GM12878 (cell line): Measurements from ENCODE around the gene FANCD2. TPM values are rescaled to one million over a fixed set of nuclear protein-coding genes. Genes with fewer than 3 reads are reported as not detected.

Source experiments
- ATAC-seq: fragments of 200-7000 bp; cut with Tn5 transposase; 3 replicates; pipeline ENCODE4 v1.9.1; 2020; ENCODE audit warnings: mild to moderate bottlenecking, moderate library complexity
- BruUV-seq: library from RNA; stranded (reverse); fragments of 400-500 nt; replicated peaks from 2 replicates; lab custom pipeline; 2021; lab: Mats Ljungman, UMichigan
- CTCF ChIA-PET: fragments of 300-600 bp; sonication (Branson Sonifier 250); formaldehyde crosslinking; extraction: SDS; loops from one replicate; lab custom pipeline; 2021; ENCODE audit warnings: inconsistent platforms; lab: Yijun Ruan, JAX
- POLR2A ChIA-PET: fragments of 350-600 bp; formaldehyde crosslinking; extraction: SDS; loops from one replicate; lab custom pipeline; 2021; ENCODE audit warnings: inconsistent platforms; lab: Charles Lee
- RAD21 ChIA-PET: fragments of 300-600 bp; sonication (Branson Sonifier 250); formaldehyde crosslinking; loops from one replicate; lab custom pipeline; 2023; ENCODE audit warnings: antibody characterized with exemption; ENCODE audit not compliant: unreplicated experiment; lab: Charles Lee
- SMC1A ChIA-PET: fragments of 300-600 bp; sonication (Branson Sonifier 250); formaldehyde crosslinking; loops from one replicate; lab custom pipeline; 2023; ENCODE audit not compliant: unreplicated experiment, uncharacterized antibody; lab: Charles Lee
- DNase-seq: peaks from one replicate; pipeline ENCODE4 v3.0.0-alpha.2; 2011; ENCODE audit warnings: low read depth, low spot score
- FAIRE-seq: peaks from 3 replicates; lab custom pipeline; 2011; peaks lifted over from hg19 to GRCh38; lab: Jason Lieb, UNC
- H2AFZ ChIP-seq: 2 replicates; pipeline ENCODE4 v1.6.0; 2011; ENCODE audit warnings: low read depth, low read length, control low read depth; ENCODE audit not compliant: control insufficient read depth
- H3K27ac ChIP-seq: 2 replicates; pipeline ENCODE4 v1.5.1; 2011; ENCODE audit warnings: control low read depth; ENCODE audit not compliant: control insufficient read depth, insufficient read depth
- H3K27me3 ChIP-seq, 2 experiments: replicated peaks in 1 of 2; 2 replicates each; pipeline versions ENCODE4 v1.6.0 to v1.6.1; 2011; ENCODE audit warnings: low read length in 1 of 2; ENCODE audit not compliant: control insufficient read depth in 2 of 2, insufficient read depth in 2 of 2
- H3K36me3 ChIP-seq, 2 experiments: 2 replicates each; pipeline ENCODE4 v1.5.1; 2011; ENCODE audit warnings: low read length in 1 of 2; ENCODE audit not compliant: control insufficient read depth in 2 of 2, insufficient read depth in 2 of 2
- H3K4me1 ChIP-seq: 2 replicates; pipeline ENCODE4 v1.6.1; 2011; ENCODE audit warnings: mild to moderate bottlenecking, low read length, moderate library complexity, mixed read lengths; ENCODE audit not compliant: control insufficient read depth, insufficient read depth
- H3K4me2 ChIP-seq: 2 replicates; pipeline ENCODE4 v1.6.0; 2011; ENCODE audit warnings: control low read depth; ENCODE audit not compliant: control insufficient read depth, insufficient read depth
- H3K4me3 ChIP-seq: fragments of 200-600 bp; sonication (generic); 2 replicates; pipeline ENCODE4 v1.5.1; 2016
- H3K79me2 ChIP-seq: 2 replicates; pipeline ENCODE4 v1.6.0; 2011; ENCODE audit warnings: low read length; ENCODE audit not compliant: control insufficient read depth, insufficient read depth
- H3K9ac ChIP-seq: 2 replicates; pipeline ENCODE4 v1.8.0; 2011; ENCODE audit warnings: low read length, control low read depth, mixed read lengths; ENCODE audit not compliant: control insufficient read depth, insufficient read depth
- H3K9me3 ChIP-seq: replicated peaks from 3 replicates; pipeline ENCODE4 v1.5.1; 2011; ENCODE audit warnings: mild to moderate bottlenecking, low read length; ENCODE audit not compliant: control insufficient read depth, insufficient read depth
- H4K20me1 ChIP-seq: 2 replicates; pipeline ENCODE4 v1.6.0; 2011; ENCODE audit not compliant: control insufficient read depth, insufficient read depth
- ASH2L ChIP-seq: fragments of 300-600, 200-600 bp; sonication (generic); IDR thresholded peaks from 2 replicates; pipeline ENCODE4 v1.6.1; 2017; ENCODE audit warnings: low read depth, mild to moderate bottlenecking, borderline replicate concordance
- CHD2 ChIP-seq: IDR thresholded peaks from 2 replicates; pipeline ENCODE4 v1.6.1; 2011; ENCODE audit warnings: low read depth, low read length, improper control_type of control experiment, borderline replicate concordance
- CUX1 ChIP-seq: IDR thresholded peaks from 2 replicates; pipeline ENCODE4 v1.6.1; 2012; ENCODE audit warnings: improper control_type of control experiment, low read depth, low read length; ENCODE audit not compliant: insufficient replicate concordance
- ESRRA ChIP-seq: IDR thresholded peaks from 2 replicates; pipeline ENCODE4 v1.6.1; 2012; ENCODE audit warnings: mild to moderate bottlenecking, low read length, improper control_type of control experiment
- LARP7 ChIP-seq: fragments of 450-650 bp; IDR thresholded peaks from 2 replicates; pipeline ENCODE4 v1.6.1; 2017; ENCODE audit warnings: mild to moderate bottlenecking
- NFYA ChIP-seq: IDR thresholded peaks from 2 replicates; pipeline ENCODE4 v1.6.1; 2011; ENCODE audit warnings: low read depth, mild to moderate bottlenecking, low read length, improper control_type of control experiment, borderline replicate concordance
- SIN3A ChIP-seq: IDR thresholded peaks from 2 replicates; pipeline ENCODE4 v1.6.1; 2012; ENCODE audit warnings: low read depth, low read length, improper control_type of control experiment
- ZBED1 ChIP-seq: IDR thresholded peaks from 2 replicates; pipeline ENCODE4 v1.6.1; 2016; ENCODE audit warnings: borderline replicate concordance
- ZNF384 ChIP-seq: IDR thresholded peaks from 2 replicates; pipeline ENCODE4 v1.6.1; 2012; ENCODE audit warnings: low read depth, mild to moderate bottlenecking, low read length, improper control_type of control experiment, borderline replicate concordance
- WGBS: methylation state at CpG from one replicate; pipeline ENCODE4 v1.1.6; 2016; ENCODE audit warnings: low lambda C conversion rate; ENCODE audit not compliant: insufficient replicate concordance, insufficient coverage; ENCODE audit errors: missing lambda C conversion rate; 5-methylcytosine and 5-hydroxymethylcytosine counted together
- in situ Hi-C: fragments of 300-500 bp; cut with MboI; formaldehyde crosslinking; loops from 9 replicates; pipeline ENCODE4 v1.14.3; 2018; ENCODE audit warnings: mixed read lengths
- intact Hi-C: fragments of 100-400 bp; cut with micrococcal nuclease; formaldehyde crosslinking; loops from one replicate; pipeline ENCODE4 v1.14.2; 2022; ENCODE audit not compliant: unreplicated experiment
- polyA plus RNA-seq, 11 experiments: library from polyadenylated mRNA; depleted of rRNA in 4 of 11; unstranded in 6 of 11; stranded (reverse) in 5 of 11; fragments of >200 nt; fragmentation: Nextera tagmentation in 4 of 11; fragmentation: Illumina TruSeq in 1 of 11; extraction: Ambion mirVana in 4 of 11; extraction: Trizol in 1 of 11; gene quantifications; 1 replicate in 1 of 11; 2 replicates in 10 of 11; pipeline versions ENCODE4 v1.2.1 to v1.2.3, GENCODE V29; 2011 to 2016; ENCODE audit warnings: inconsistent platforms in 2 of 11, missing spikeins in 2 of 11, low read depth in 1 of 11
- total RNA-seq, 4 experiments: library from RNA; depleted of rRNA in 3 of 4; stranded (reverse); fragments of >200 nt in 3 of 4; fragmentation: Illumina TruSeq in 1 of 4; extraction: Trizol in 1 of 4; gene quantifications; 2 replicates each; pipeline versions ENCODE4 v1.2.1 to v1.2.3, GENCODE V29; 2013 to 2021

The FANCD2 gene
- total and polyA plus RNA-seq, 10 of the 15 experiments (the other 5 are each of a cell fraction or from before 2014, with no cell fraction given): 37.9 to 72.8 (median 56.2) TPM

GRCh38 chr3:9994086-9994844 is 32.0 kb upstream of the FANCD2 start:
- no peaks in the 10 kb centered on the region for H3K27me3 ChIP-seq
- no peak overlapping the region for H2AFZ ChIP-seq
- no peak for ATAC-seq
- ChIA-PET RAD21 (no interaction called here), SMC1A (interaction anchor here (1.7 kb wide), 1 partner anchor 59 kb away, joined by 5 read pairs; no protein-coding TSS in a partner anchor), CTCF (interaction anchor here (0.7 to 1.7 kb wide), 4 partner anchors 21 to 491 kb away, joined by 3 to 4 read pairs (median 3); no protein-coding TSS in a partner anchor), POLR2A (interaction anchor here (0.5 to 1.1 kb wide), 3 partner anchors 9 to 600 kb away, joined by 3 read pairs; no protein-coding TSS in a partner anchor)
- H3K36me3 ChIP-seq: peaks cover 0 to 9% of the 10 kb centered on the region in 2 experiments; a peak in 3 of 4 replicates
- H3K9ac ChIP-seq: no peak overlapping the region
- in situ Hi-C loops (loop anchor here (10.0 kb wide), 1 partner anchor 1881 kb away; no protein-coding TSS in a partner anchor), intact Hi-C loops (no loop called here)
- FAIRE-seq: no peak
- no peaks in the 10 kb centered on the region for H3K4me1 ChIP-seq
- no peak overlapping the region for H3K27ac ChIP-seq
- no peaks in the 10 kb centered on the region for H3K9me3 ChIP-seq
- WGBS: 95% methylated on average over 10 of the region's 10 CpGs
- H3K4me2 ChIP-seq: no peak overlapping the region
- no peak for DNase-seq
- H4K20me1 ChIP-seq: no peaks in the 10 kb centered on the region
- no peak overlapping the region for H3K4me3 ChIP-seq
- BruUV-seq: no TSS peak
- peaks cover 4% of the 10 kb centered on the region for H3K79me2 ChIP-seq
- TF ChIP-seq NFYA (no peak), ZBED1 (no peak), SIN3A (no peak), ASH2L (no peak), ESRRA (no peak), CUX1 (no peak), LARP7 (no peak), ZNF384 (no peak), CHD2 (no peak)
